Measurements from ENCODE around the gene LRRC10.

Gene LRRC10, protein sequence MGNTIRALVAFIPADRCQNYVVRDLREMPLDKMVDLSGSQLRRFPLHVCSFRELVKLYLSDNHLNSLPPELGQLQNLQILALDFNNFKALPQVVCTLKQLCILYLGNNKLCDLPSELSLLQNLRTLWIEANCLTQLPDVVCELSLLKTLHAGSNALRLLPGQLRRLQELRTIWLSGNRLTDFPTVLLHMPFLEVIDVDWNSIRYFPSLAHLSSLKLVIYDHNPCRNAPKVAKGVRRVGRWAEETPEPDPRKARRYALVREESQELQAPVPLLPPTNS

DNA sequence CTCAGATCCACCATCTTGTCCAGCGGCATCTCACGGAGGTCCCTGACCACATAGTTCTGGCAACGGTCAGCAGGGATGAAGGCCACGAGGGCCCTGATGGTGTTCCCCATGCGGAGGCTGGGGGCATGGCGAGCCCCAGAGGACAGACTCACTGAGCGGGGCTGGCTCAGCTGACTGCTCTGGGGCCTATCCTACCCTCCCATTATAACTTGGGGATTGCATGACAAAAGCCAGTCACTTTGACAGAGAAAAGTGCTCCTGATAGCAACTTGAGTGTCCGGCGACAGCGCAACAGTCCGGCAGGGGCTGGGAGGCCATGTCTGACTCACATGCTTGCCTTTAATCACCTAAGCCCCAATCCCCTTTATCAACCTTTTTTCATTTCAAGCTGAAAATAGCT is at the start of gene LRRC10:
TSS of gene LRRC10 (minus strand) at position 179 of the 400 bp plus-strand sequence. CDS start at position 110, 69 bp downstream.
- CTCF ChIA-PET = no interaction called here
- H3K36me3 Mint-ChIP-seq = no peaks in the 10 kb centered on the region
- H3K27me3 Mint-ChIP-seq = peaks cover 17% of the 10 kb centered on the region
- no peaks in the 10 kb centered on the region for H3K4me1 Mint-ChIP-seq
- no peak within 1 kb of the TSS for H3K27ac Mint-ChIP-seq
- H3K9me3 Mint-ChIP-seq = no peaks in the 10 kb centered on the region
- no peak within 1 kb of the TSS for H3K4me3 Mint-ChIP-seq
- no peak for DNase-seq

DNA sequence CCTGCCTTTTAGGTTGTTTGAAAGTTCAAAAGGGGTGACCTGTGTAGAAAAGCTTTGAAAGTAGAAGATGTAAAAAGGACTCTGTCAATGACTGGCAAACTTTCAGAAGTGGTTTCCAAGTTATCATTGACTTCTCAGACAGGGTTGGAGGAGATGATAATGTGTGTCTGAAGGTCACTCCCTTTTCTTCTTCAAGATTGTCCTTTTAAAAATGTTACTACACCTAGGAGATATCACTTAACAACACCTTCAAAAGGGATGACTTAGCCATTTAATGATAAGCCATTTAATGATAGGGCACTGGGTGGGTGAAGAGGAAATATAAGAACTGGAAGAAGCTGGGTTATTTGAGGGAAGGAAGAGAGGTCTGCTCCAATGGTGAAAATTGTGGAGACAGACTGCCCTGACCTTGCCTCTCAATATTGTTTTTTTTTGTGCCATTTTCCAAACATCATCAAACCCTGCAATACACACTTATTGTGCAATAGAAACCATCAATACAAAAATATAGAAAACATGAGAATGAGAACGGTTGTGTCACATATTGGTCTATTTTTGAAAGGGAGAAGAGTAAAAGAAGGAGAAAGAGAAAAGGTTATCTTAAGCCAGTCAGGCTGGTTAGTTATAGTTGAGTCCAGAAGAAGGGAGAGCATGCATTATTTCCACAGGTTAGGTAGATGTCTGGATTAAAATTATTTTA is 49.6 kb upstream of the LRRC10 start:
- H3K4me1 Mint-ChIP-seq = no peaks in the 10 kb centered on the region
- no peak overlapping the region for H3K27ac Mint-ChIP-seq
- no peaks in the 10 kb centered on the region for H3K9me3 Mint-ChIP-seq
- CTCF ChIA-PET = no interaction called here
- H3K27me3 Mint-ChIP-seq = peaks cover 25% of the 10 kb centered on the region
- DNase-seq = no peak
- H3K36me3 Mint-ChIP-seq = no peaks in the 10 kb centered on the region
- H3K4me3 Mint-ChIP-seq = no peak overlapping the region

DNA sequence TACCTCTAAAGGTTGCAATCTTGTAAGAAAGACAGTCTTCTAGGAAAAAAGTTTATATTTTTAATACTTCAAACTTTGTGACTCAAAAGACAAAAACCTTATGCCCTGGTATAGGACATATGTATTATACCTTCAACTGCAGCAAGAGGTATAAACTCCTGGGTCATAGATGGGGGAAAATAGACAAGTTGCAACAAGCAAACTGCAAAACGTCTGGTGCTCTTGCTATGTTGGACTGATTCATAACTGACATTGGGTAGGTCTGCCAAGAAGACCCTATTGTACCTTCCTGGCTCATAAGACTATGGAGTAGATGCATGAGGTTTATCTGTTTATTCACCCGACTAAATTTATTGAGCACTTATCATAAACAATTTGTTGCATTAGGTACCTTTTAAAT is 47.5 kb upstream of the LRRC10 start:
- no peaks in the 10 kb centered on the region for H3K4me1 Mint-ChIP-seq
- peaks cover 20% of the 10 kb centered on the region for H3K27me3 Mint-ChIP-seq
- DNase-seq = no peak
- no peaks in the 10 kb centered on the region for H3K36me3 Mint-ChIP-seq
- no peak overlapping the region for H3K4me3 Mint-ChIP-seq
- CTCF ChIA-PET = no interaction called here
- H3K9me3 Mint-ChIP-seq = no peaks in the 10 kb centered on the region
- no peak overlapping the region for H3K27ac Mint-ChIP-seq

DNA sequence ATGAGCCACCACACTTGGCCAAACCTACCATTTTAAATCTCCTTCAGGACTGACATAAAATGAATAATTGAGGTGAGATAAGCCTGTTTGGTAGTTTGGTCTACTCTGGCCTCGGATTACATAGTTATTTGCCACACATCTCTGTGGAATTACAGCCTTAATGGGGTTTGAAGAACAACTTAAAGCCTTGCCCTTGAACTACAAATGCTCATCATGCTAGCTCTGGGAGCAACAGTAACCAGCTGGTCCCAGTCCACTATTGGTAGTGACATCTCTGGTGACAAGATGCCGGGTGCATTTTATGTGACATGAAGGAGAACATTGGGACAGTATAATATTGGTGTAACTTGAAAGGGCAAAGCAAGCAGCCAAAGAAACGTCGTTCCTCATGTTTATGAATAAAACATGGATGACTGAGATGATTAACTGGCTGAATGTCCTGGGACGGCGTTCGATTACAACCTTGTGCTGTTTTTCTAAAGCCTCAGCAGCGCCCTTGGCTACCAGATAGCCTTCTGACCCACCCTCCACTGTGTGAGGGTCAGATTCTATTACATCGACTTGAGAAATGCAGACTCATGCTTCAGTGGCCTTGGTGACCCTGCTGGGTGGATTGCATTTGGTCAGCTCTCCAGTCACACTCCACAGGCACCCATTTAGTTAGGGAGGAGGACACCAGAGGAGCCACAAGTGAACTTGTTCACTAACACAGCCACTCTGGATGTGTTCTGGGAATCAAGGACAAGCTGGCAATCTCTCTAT is 46.9 kb upstream of the LRRC10 start:
- CTCF ChIA-PET = no interaction called here
- no peak overlapping the region for H3K27ac Mint-ChIP-seq
- H3K4me1 Mint-ChIP-seq = no peaks in the 10 kb centered on the region
- no peaks in the 10 kb centered on the region for H3K36me3 Mint-ChIP-seq
- peaks cover 20% of the 10 kb centered on the region for H3K27me3 Mint-ChIP-seq
- H3K9me3 Mint-ChIP-seq = no peaks in the 10 kb centered on the region
- no peak overlapping the region for H3K4me3 Mint-ChIP-seq
- DNase-seq = no peak

DNA sequence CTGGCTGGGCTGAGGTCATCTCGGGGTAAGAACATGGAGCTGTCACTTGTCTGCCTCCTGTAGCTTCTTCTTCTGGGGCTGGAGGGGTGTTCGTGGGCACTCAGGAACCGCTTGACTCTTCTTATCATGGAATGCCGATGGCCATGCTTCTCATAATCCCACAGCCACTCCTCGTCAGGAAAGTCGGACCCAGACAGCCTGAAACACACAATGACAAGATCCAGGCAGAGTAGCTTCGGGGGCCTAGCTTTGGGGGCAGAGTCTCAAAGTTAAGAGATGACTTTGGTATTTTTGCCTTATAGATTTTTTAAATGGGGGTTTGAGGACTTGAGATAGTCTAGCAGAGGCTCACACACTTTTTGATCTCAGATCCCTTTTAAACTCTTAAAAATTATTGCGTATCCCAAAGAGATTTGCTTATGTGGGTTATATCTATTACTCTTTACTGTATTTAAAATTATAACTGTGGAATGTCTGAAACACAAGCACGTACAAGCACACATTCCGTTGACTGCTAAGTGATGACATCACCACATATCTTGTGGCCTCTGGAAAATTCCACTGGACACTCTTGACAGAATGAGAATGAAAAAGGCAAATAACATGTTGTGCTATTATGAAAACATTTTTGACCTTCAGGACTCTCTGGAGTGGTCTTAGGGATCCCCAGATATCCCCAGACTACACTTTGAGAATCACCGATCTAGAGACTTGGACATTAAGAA is 45.1 kb upstream of the LRRC10 start:
- Mint-ChIP-seq H3K4me1 (no peaks in the 10 kb centered on the region), H3K27ac (no peak overlapping the region), H3K27me3 (peaks cover 11% of the 10 kb centered on the region), H3K9me3 (no peaks in the 10 kb centered on the region), H3K4me3 (no peak overlapping the region), H3K36me3 (no peaks in the 10 kb centered on the region)
- CTCF ChIA-PET = no interaction called here
- DNase-seq = no peak

- no peaks in the 10 kb centered on the region for H3K4me1 Mint-ChIP-seq
- no peak overlapping the region for H3K27ac Mint-ChIP-seq
- H3K9me3 Mint-ChIP-seq = no peaks in the 10 kb centered on the region
- no peak for DNase-seq
- H3K4me3 Mint-ChIP-seq = no peak overlapping the region
- H3K36me3 Mint-ChIP-seq = no peaks in the 10 kb centered on the region
- CTCF ChIA-PET = no interaction called here
- peaks cover 22% of the 10 kb centered on the region for H3K27me3 Mint-ChIP-seq
These were observed 43.0 kb upstream of the LRRC10 start for GRCh38 chr12:69653703-69654102.

DNA sequence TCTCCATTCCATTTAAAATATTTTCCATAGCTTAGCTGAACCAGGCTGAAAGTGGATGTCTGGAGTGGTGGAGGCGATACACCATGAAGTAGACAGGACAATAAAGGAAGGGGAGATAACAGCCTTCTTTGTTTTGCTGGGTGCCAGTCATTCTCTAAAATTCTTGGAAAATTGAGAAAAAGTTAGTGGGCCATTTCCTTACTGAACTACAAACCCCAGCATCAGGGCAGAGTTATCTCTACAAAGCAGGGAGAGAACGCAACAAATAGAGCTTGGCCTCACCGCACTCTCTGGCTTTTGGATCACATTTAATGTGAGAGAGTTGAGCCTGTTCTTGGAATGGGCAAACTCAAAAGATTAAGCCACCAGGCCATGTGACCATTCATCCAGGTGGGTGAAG is 41.2 kb upstream of the LRRC10 start:
- H3K27me3 Mint-ChIP-seq = peaks cover 19% of the 10 kb centered on the region
- no peaks in the 10 kb centered on the region for H3K9me3 Mint-ChIP-seq
- no peak overlapping the region for H3K27ac Mint-ChIP-seq
- no peaks in the 10 kb centered on the region for H3K36me3 Mint-ChIP-seq
- CTCF ChIA-PET = interaction anchor here (1.1 kb wide), 1 partner anchor 12 kb away, joined by 3 read pairs; no protein-coding TSS in a partner anchor
- no peaks in the 10 kb centered on the region for H3K4me1 Mint-ChIP-seq
- DNase-seq = no peak
- H3K4me3 Mint-ChIP-seq = no peak overlapping the region

DNA sequence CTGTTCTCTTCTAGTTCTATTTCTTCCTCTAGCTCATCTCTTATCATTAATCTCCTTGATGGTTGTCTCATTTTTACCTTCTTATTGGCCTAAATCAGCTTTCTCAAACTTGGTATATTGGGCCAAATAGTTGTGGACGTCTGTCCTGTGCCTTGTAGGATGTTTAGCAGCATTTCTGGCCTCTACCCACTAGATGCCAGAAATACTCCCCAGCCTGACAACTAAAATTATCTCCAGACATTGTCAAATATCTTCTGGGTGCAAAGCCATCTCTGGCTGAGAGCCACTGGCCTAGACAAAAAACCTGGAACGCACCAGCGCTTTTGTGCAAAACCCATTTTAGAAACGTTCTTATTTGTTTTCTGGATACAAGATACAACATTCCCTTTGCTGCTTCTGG is 38.8 kb upstream of the LRRC10 start:
- H3K27ac Mint-ChIP-seq = no peak overlapping the region
- no peak for DNase-seq
- no peaks in the 10 kb centered on the region for H3K36me3 Mint-ChIP-seq
- H3K4me1 Mint-ChIP-seq = no peaks in the 10 kb centered on the region
- CTCF ChIA-PET = interaction anchor here (1.2 kb wide), 1 partner anchor 10 kb away, joined by 4 read pairs; no protein-coding TSS in a partner anchor
- H3K27me3 Mint-ChIP-seq = peaks cover 16% of the 10 kb centered on the region
- no peak overlapping the region for H3K4me3 Mint-ChIP-seq
- H3K9me3 Mint-ChIP-seq = no peaks in the 10 kb centered on the region

DNA sequence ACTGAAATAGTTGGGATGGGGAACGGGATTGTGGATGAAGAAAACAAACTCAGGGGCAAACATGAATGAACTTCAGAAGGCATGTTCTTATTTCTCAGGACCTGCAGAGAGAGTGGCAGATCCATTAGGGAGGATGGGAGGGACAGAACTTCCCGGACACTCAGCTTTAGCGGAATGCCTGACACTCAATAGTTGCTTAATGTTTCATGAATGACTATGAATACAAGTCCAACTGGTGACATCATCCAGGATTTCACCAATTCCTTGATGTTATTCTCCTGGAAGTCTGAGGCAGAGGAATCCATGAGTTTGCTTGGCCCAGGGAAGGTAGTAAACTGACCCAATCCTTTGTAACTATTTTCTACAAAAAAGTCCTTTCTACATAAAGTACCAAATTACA is 37.8 kb upstream of the LRRC10 start:
- H3K36me3 Mint-ChIP-seq = no peaks in the 10 kb centered on the region
- CTCF ChIA-PET = interaction anchor here (1.2 kb wide), 1 partner anchor 9 kb away, joined by 4 read pairs; no protein-coding TSS in a partner anchor
- no peaks in the 10 kb centered on the region for H3K4me1 Mint-ChIP-seq
- H3K9me3 Mint-ChIP-seq = no peaks in the 10 kb centered on the region
- H3K27me3 Mint-ChIP-seq = peaks cover 16% of the 10 kb centered on the region
- DNase-seq = no peak
- H3K4me3 Mint-ChIP-seq = no peak overlapping the region
- H3K27ac Mint-ChIP-seq = no peak overlapping the region

- Mint-ChIP-seq H3K4me3 (no peak overlapping the region), H3K36me3 (no peaks in the 10 kb centered on the region), H3K4me1 (no peaks in the 10 kb centered on the region), H3K27me3 (peaks cover 16% of the 10 kb centered on the region), H3K9me3 (no peaks in the 10 kb centered on the region), H3K27ac (no peak overlapping the region)
- CTCF ChIA-PET = no interaction called here
- DNase-seq = no peak
These were observed 36.5 kb upstream of the LRRC10 start for GRCh38 chr12:69647178-69647577.

- no peak overlapping the region for H3K27ac Mint-ChIP-seq
- no peak overlapping the region for H3K4me3 Mint-ChIP-seq
- no peaks in the 10 kb centered on the region for H3K36me3 Mint-ChIP-seq
- DNase-seq = no peak
- CTCF ChIA-PET = no interaction called here
- peaks cover 11% of the 10 kb centered on the region for H3K27me3 Mint-ChIP-seq
- no peaks in the 10 kb centered on the region for H3K9me3 Mint-ChIP-seq
- no peaks in the 10 kb centered on the region for H3K4me1 Mint-ChIP-seq
These were observed 34.3 kb upstream of the LRRC10 start for GRCh38 chr12:69645031-69645430.

GRCh38 chr12:69644511-69644910 is 33.8 kb upstream of the LRRC10 start:
- Mint-ChIP-seq H3K36me3 (no peaks in the 10 kb centered on the region), H3K27ac (no peak overlapping the region), H3K4me1 (no peaks in the 10 kb centered on the region), H3K9me3 (no peaks in the 10 kb centered on the region), H3K4me3 (no peak overlapping the region), H3K27me3 (peaks cover 10% of the 10 kb centered on the region)
- DNase-seq = no peak
- CTCF ChIA-PET = no interaction called here

DNA sequence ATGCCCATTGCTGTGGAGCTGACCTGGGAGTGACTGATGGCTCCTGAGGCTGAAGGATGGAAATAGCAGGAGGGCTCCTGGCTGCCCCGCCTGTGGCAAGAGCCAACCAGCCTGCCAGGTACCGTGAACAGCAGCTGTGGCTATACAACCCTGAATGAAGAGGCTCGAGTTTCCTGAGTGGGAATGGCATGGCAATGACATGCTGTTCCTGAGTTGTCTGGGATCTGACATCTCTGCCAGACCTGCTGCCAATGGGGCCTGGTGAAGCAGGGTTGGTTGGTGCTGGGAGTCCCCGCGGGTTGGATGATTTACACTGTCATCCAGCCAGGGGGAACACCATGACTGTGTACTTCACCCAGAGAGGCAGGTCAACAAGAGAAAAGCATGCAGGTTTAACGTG is 31.8 kb upstream of the LRRC10 start:
- Mint-ChIP-seq H3K27ac (no peak overlapping the region), H3K36me3 (no peaks in the 10 kb centered on the region), H3K27me3 (peaks cover 3% of the 10 kb centered on the region), H3K9me3 (no peaks in the 10 kb centered on the region), H3K4me1 (no peaks in the 10 kb centered on the region), H3K4me3 (no peak overlapping the region)
- CTCF ChIA-PET = no interaction called here
- no peak for DNase-seq

DNA sequence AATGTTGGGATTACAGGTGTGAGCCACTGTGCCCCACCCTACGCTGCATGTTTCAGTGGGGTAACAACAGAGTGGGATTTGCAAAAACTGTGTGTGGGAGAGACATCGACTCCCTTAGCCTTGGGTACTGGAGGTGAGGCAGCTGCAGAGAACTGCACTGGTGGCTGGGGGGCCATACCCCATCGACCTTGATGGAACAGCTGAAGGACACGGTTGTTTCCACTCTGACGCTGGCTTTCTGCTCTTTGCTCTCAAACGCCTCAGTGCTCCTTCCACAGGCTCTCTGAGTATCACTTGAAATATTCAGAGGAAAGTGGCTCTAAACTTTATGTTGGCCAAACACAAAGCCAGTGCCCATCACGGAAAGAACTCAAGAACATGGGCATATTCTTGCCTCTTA is 30.8 kb upstream of the LRRC10 start:
- Mint-ChIP-seq H3K4me1 (no peaks in the 10 kb centered on the region), H3K36me3 (no peaks in the 10 kb centered on the region), H3K27ac (no peak overlapping the region), H3K4me3 (no peak overlapping the region), H3K27me3 (peaks cover 3% of the 10 kb centered on the region), H3K9me3 (no peaks in the 10 kb centered on the region)
- CTCF ChIA-PET = interaction anchor here (3.8 kb wide), 1 partner anchor 284 kb away, joined by 25 read pairs; no protein-coding TSS in a partner anchor
- no peak for DNase-seq
